ENCODE data around the gene STARD5.

STARD5 gene

DNA sequence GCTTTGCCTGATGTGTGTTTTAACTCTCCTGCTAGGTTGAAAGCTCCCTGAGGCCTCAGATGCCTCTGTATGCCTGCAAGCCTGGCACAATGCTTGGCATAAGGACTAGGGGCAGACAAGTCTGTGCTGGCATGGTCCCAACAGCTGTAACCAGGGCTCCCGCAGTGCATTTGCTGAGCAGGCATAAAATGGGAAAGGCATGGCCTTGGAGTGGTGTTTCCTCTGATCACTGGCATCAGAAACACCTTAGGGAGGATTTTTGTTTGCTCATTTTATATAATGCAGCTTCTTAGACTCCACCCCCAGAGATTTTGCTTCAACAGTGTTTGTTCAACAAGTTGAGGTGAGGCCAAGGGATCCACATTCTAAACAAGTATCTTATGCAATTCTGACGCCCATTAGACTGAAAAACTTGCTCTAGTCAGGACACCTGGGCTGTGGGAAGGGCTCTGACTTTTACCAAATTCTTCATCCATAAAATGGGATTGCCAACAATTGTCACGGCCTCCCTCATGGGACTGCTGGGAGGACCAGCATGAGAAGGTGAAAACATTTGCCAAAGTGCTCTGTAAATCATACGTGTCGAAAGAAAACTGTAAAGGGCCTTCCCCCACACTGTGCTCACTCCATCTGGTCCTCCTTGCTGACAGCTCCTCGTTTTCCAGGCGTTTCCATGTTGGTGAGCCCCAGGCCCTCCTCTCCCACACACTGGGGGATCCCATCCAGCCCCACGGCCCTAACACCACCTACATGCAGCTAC, 43.1 kb downstream of the STARD5 start:
- no peak overlapping the region for H3K4me3 ChIP-seq (ENCODE audit: control insufficient read depth, low read depth, low read length)
- TF ChIP-seq CTCF (IDR thresholded peaks at IDR 0.05; ENCODE audit: control insufficient read depth, insufficient read depth, low read depth, low read length, missing control alignments) = no peak
- DNase-seq (ENCODE audit: low read depth) = no peak

DNA sequence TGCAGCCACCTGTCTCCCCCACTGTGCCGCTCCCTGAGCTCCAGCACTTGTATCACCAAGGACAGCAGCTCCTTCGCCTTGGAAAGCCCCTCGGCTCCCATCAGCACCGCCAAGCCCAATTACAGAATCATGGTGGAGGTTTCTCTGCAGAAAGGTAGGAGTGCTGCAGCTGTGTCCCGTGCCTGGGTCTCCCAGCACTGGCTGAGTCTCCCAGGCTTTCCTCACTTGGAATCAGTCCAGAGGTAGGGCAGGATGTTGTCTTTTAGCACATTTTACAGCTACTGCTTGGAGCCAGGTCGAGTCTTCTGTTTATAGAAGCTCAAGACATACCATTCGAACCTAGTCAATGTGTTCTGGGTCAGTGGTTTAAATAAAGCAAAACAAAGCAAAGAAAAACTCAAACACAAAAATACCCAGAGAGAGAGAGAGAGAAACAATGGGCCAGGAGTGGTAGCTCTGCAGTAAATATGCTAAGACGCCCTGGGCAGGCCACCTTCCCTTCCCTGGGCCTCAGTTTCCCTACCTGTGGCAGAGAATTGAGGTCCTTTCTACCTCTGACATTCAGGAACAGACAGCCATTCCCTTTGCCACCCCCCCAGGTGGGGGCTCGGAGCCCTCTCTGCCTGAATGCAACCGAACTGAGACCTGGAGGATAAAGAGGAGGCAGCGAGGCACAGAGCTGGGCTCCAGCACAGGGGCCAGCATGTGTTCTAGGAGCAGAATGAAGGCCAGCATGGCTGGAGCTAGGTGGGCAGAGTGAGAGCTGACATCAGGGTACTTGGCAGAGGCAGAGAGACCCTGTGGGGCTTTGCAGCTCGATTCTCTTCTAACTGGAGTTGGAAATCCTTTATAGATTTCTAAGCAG, 44.1 kb downstream of the STARD5 start:
- no peak overlapping the region for H3K4me3 ChIP-seq (ENCODE audit: control insufficient read depth, low read depth, low read length)
- no peak for TF ChIP-seq CTCF (IDR thresholded peaks at IDR 0.05; ENCODE audit: control insufficient read depth, insufficient read depth, low read depth, low read length, missing control alignments)
- no peak for DNase-seq (ENCODE audit: low read depth)

DNA sequence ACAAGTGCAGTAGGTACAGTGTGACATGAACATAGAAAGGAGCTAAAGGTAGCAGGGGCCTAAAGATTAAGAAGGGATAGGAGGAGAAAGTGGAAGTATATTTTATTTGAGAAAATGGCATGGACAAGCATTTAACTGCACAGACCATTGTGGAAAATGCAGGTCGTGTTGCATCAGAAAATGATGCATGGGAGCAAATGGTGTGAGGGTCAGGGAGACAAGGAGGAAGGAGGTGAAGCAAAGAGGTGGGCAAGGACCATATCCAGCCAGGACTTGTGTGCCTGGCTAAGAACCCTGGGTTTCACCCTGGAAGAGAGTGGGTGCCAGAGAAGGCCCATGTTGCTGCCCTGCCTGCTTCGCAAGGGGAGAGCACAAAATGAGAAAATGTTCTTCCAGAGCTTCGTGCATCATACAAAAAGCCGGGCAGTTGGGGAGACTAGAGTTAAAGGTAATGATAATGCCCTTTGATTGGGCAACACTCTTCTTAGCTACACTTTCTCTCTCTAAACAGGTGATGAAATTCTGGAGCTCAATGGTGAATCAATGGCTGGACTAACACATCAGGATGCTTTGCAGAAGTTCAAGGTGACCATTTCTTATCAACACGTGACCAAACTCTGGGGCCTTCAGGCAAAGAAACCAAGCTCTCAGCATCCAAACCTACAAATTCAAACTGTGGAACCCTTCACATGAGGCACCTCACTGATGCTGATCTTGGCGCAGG, 45.5 kb downstream of the STARD5 start:
- TF ChIP-seq CTCF (IDR thresholded peaks at IDR 0.05; ENCODE audit: control insufficient read depth, insufficient read depth, low read depth, low read length, missing control alignments) = no peak
- H3K4me3 ChIP-seq (ENCODE audit: control insufficient read depth, low read depth, low read length) = no peak overlapping the region
- DNase-seq (ENCODE audit: low read depth) = no peak

- TF ChIP-seq CTCF (IDR thresholded peaks at IDR 0.05; ENCODE audit: control insufficient read depth, insufficient read depth, low read depth, low read length, missing control alignments) = no peak
- no peak overlapping the region for H3K4me3 ChIP-seq (ENCODE audit: control insufficient read depth, low read depth, low read length)
- no peak for DNase-seq (ENCODE audit: low read depth)
Measured at GRCh38 chr15:81277851-81278250, 46.1 kb downstream of the STARD5 start.

DNA sequence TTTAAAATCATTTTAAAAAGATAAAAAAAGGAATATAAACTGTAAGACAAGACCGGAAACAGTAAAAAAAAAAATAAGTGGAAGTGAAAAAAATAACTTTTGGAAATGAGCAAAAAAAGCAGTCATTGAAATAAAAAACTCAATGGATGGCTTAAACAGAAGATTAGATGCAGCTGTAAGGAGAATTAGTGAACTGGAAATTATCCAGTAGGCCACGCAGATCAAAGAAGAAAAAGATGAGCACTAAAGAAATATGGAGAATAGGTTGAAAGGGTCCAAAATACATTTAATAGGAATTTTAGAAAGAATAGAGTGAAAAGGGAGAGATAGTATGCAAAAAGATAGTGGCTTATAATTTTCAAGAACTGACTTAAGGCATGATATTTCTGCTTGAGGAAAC, 47.0 kb downstream of the STARD5 start:
- H3K4me3 ChIP-seq (ENCODE audit: control insufficient read depth, low read depth, low read length) = no peak overlapping the region
- TF ChIP-seq CTCF (IDR thresholded peaks at IDR 0.05; ENCODE audit: control insufficient read depth, insufficient read depth, low read depth, low read length, missing control alignments) = no peak
- no peak for DNase-seq (ENCODE audit: low read depth)

GRCh38 chr15:81275711-81276392, 48.1 kb downstream of the STARD5 start:
- DNase-seq (ENCODE audit: low read depth) = no peak
- no peak for TF ChIP-seq CTCF (IDR thresholded peaks at IDR 0.05; ENCODE audit: control insufficient read depth, insufficient read depth, low read depth, low read length, missing control alignments)
- no peak overlapping the region for H3K4me3 ChIP-seq (ENCODE audit: control insufficient read depth, low read depth, low read length)

All from AG09309 (cell line).